ENCODE data around the gene DDX23.

Gene DDX23

DNA sequence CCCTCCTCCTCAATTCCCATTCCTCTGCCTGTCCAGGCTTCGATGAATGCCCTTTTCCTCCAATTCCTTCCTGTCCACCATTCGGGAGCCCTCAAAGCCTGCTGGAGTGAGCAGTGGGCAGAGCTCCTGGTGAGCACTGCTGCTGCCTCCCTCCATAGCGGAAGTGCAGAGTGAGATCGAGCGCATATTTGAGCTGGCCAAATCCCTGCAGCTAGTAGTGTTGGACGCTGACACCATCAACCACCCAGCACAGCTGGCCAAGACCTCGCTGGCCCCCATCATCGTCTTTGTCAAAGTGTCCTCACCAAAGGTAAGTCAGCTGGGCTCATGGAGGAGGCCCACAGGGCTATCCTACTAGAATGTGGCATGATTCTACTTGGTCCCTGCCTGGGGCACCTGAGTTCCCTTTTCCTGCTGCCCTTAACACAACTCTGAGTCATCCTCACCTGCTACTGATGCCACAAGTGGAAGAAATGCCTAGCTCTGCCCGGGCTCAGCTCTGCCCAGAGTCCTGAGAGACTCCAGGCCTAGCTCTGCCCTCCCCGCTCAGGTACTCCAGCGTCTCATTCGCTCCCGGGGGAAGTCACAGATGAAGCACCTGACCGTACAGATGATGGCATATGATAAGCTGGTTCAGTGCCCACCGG, 25.6 kb downstream of the DDX23 start:
- TF ChIP-seq, protein P1, sequence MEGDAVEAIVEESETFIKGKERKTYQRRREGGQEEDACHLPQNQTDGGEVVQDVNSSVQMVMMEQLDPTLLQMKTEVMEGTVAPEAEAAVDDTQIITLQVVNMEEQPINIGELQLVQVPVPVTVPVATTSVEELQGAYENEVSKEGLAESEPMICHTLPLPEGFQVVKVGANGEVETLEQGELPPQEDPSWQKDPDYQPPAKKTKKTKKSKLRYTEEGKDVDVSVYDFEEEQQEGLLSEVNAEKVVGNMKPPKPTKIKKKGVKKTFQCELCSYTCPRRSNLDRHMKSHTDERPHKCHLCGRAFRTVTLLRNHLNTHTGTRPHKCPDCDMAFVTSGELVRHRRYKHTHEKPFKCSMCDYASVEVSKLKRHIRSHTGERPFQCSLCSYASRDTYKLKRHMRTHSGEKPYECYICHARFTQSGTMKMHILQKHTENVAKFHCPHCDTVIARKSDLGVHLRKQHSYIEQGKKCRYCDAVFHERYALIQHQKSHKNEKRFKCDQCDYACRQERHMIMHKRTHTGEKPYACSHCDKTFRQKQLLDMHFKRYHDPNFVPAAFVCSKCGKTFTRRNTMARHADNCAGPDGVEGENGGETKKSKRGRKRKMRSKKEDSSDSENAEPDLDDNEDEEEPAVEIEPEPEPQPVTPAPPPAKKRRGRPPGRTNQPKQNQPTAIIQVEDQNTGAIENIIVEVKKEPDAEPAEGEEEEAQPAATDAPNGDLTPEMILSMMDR (IDR thresholded peaks at IDR 0.05; ENCODE audit: low read depth, low read length, missing control alignments), result no peak
- no peak overlapping the region for H3K4me3 ChIP-seq (replicated peaks; ENCODE audit: low read depth, low read length)
- DNase-seq (ENCODE audit: extremely low read depth, low read depth), result no peak

DNA sequence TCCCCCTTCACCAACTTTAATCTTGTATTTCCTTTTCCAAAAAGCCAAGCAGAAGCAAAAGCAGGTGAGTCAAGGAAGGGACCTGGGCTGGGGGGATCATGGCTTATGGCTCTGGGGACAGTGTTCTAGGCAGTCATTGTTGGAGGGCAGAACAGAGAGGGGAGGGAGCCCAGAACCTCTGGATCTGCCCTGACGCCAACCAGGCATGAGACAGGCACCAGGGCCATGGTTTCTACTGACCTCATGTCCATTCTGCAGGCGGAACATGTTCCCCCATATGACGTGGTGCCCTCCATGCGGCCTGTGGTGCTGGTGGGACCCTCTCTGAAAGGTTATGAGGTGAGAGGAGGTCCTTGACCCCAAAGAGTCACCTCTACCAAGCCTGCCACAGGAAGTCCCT, 27.1 kb downstream of the DDX23 start:
- H3K4me3 ChIP-seq (replicated peaks; ENCODE audit: low read depth, low read length), result no peak overlapping the region
- TF ChIP-seq, protein P1 (IDR thresholded peaks at IDR 0.05; ENCODE audit: low read depth, low read length, missing control alignments), result no peak
- DNase-seq (ENCODE audit: extremely low read depth, low read depth), result no peak

DNA sequence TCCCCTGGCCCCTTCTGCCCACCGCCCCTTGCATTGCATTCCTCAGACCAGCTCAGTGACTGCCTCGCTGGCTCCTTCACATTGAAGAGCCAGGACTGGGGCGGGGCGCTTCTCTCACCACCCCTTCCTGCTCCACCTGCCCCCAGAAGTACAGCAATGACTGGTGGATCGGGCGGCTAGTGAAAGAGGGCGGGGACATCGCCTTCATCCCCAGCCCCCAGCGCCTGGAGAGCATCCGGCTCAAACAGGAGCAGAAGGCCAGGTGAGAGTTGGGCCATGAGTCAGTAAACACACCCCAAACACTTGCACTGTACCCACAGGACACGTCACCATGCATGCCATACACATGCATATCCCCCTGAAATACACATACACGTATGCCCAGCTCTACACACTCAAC, 27.9 kb downstream of the DDX23 start:
- DNase-seq (ENCODE audit: extremely low read depth, low read depth), result no peak
- TF ChIP-seq, protein P1 (IDR thresholded peaks at IDR 0.05; ENCODE audit: low read depth, low read length, missing control alignments), result no peak
- no peak overlapping the region for H3K4me3 ChIP-seq (replicated peaks; ENCODE audit: low read depth, low read length)

DNA sequence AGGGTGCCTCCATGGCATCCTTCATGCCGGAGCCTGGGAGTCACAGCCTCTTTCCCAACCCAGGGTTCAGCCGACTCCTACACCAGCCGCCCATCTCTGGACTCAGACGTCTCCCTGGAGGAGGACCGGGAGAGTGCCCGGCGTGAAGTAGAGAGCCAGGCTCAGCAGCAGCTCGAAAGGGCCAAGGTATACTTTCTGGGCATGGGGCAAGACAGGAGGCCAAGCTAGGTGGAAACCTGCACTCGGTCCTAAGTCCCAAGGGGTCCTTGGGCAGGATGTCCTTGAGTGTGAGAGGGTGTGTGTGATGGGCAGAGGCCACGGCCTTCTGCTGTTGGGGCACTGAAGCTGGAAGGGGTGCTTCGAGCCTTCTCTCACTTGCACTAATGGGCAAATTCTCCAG, 28.7 kb downstream of the DDX23 start:
- TF ChIP-seq, protein P1 (IDR thresholded peaks at IDR 0.05; ENCODE audit: low read depth, low read length, missing control alignments), result no peak
- H3K4me3 ChIP-seq (replicated peaks; ENCODE audit: low read depth, low read length), result no peak overlapping the region
- DNase-seq (ENCODE audit: extremely low read depth, low read depth), result no peak

DNA sequence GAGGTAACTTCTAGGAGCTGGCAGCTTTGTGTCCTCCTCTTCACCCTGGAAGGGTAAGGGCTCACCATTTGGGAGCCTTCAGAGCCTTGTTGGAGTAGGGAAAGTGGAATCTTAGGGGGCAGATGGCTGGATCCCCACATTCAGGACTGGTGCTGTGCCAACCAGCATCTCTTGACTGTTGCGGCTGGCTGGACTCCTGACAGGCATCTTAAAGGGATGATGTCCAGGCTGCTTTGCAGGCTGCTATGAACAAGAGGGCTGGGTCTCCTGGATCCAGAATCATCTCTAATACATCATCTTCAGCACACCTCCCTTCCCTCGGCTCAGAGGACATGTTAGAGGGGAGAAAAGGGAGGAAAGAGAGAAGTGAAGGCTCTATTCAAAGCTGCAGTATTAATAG, 29.3 kb downstream of the DDX23 start:
- TF ChIP-seq, protein P1 (IDR thresholded peaks at IDR 0.05; ENCODE audit: low read depth, low read length, missing control alignments), result no peak
- no peak overlapping the region for H3K4me3 ChIP-seq (replicated peaks; ENCODE audit: low read depth, low read length)
- DNase-seq (ENCODE audit: extremely low read depth, low read depth), result no peak

DNA sequence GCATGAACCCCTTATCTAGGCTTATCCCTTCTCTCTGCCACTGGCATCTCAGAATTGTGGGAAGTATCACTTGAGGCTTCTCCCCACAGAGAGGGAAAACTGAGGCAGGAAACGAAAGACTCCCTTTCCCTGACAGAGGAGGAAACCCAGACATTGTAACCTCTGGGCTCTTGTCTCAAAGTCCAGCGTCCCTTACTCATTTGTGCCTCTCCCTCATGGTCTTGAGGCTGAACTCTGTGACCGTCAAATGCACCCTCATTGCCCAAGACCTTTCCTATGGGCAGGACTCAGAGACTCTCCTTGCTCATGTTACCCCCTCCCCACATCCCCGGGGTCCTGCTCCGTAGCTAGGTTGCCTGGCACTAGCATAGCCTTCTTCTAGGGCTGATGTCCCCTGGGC, 29.8 kb downstream of the DDX23 start:
- no peak overlapping the region for H3K4me3 ChIP-seq (replicated peaks; ENCODE audit: low read depth, low read length)
- TF ChIP-seq, protein P1 (IDR thresholded peaks at IDR 0.05; ENCODE audit: low read depth, low read length, missing control alignments), result no peak
- DNase-seq (ENCODE audit: extremely low read depth, low read depth), result no peak
